HCT116 (cell line): Measurements from ENCODE around the gene GNAO1.

Source experiments
- EZH2 ChIP-seq: fragments of 200-600 bp; sonication (generic); IDR thresholded peaks from 2 replicates; pipeline ENCODE4 v1.6.1; 2017; ENCODE audit warnings: antibody characterized with exemption, mixed run types
- EZH2phosphoT487 ChIP-seq: fragments of 200-600 bp; IDR thresholded peaks from 2 replicates; pipeline ENCODE4 v1.6.1; 2018; ENCODE audit warnings: antibody characterized with exemption, borderline replicate concordance

DNA sequence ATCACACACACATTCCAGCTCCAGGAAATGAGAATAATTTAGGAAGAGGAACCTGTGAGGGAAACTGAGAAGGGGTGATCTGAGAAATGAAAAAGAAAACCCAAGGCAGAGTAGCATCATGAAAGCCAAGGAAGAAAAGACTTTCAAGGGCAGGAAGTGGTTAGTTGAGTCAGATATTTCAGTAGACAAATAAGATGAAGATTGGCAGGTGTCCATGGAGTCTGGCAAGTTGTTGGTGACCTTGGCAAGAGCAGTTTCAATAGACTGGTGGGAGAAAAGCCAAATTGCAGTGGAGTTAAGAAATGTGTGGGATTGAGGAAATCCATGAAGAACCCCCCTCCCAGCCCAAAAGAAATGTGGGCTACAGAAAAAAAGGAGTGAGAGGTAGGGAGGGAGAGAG, 10.7 kb downstream of the GNAO1 start:
- TF ChIP-seq EZH2phosphoT487, result no peak
- TF ChIP-seq EZH2, result no peak
